ENCODE measurements around the gene USP14.

USP14 gene

GRCh38 chr18:159933-160332, 1.6 kb downstream of the USP14 start:
- no peak for DNase-seq (ENCODE audit: low read depth)

GRCh38 chr18:160831-161570, 2.6 kb downstream of the USP14 start:
- peak; percentile 37 for DNase-seq (ENCODE audit: low read depth)

DNA sequence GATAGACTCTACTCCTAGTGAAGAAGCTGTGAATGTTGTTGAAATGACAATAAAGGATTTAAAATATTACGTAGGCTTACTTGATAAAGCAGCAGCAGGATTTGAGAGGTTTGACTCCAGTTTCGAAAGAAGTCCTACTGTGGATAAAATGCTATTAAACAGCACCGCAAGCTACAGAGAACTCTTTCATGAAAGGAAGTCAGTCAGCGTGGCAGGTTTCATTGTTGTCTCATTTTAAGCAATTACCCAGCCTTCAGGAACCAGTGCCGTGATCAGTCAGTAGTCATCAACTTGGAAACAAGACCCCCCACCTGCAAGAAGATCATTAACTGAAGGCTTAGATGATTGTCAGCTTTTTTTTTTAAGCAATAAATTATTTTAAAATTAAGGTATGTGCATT, 14.0 kb downstream of the USP14 start:
- DNase-seq (ENCODE audit: low read depth), result no peak

DNA sequence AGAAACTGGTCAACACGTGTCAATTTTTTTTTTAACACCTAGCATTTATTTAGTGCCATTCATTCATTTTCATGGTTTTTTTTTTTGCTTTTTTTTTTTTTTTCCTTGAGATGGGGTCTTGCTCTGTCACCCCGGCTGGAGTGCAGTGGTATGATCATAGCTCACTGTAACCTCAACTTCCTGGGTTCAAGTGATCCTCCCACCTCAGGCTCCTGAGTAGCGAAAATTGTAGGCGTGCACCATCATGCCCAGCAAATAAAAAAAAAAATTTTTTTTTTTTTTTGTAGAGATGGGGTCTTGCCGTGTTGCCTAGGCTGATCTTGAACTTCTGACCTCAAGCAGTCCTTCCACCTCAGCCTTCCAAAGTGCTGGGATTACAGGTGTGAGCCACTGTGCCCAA, 21.1 kb downstream of the USP14 start:
- DNase-seq (ENCODE audit: low read depth), result no peak

- DNase-seq (ENCODE audit: low read depth), result no peak
These were observed 23.4 kb downstream of the USP14 start for GRCh38 chr18:181711-182110.

DNA sequence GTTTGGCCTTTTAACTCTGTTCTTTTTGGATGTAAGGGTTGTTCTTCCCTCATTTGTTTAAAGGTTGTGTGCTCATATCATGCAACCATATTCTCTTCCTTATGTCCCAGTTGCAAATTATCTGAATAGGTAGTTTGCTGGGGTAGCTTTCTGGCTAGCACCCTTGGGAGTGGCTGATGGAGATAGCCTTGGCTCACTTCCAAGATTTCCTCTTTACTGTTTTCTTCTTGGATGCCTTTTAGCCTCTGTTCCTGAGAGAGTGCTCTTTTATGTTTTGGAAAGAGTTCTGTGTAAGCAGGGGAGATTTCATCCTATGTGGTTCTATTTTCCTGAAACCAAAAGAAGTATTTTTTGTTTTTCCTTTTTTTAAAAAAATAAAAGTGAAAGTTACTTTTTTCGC, 25.4 kb downstream of the USP14 start:
- DNase-seq (ENCODE audit: low read depth), result peak; percentile 35

GRCh38 chr18:189254-189653, 30.9 kb downstream of the USP14 start:
- DNase-seq (ENCODE audit: low read depth), result no peak

DNA sequence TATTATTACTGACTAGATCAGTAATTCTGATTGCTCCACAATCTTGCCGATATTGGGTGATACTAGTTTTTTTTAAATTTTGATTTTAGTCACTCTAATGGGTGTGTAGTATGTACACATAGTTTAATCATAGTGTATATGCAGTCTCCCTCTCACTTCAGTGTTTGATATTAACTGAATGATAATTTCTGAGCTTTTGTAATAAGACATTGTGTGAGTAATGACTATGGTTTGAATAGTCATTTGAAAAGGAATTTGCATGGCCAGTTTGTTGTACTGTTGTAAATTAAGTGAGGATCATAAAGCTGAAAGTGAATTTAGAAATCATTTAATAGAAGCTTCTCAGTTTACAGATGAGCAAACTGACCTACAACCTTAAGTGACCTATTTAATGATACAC, 33.4 kb downstream of the USP14 start:
- DNase-seq (ENCODE audit: low read depth), result peak; percentile 18

DNA sequence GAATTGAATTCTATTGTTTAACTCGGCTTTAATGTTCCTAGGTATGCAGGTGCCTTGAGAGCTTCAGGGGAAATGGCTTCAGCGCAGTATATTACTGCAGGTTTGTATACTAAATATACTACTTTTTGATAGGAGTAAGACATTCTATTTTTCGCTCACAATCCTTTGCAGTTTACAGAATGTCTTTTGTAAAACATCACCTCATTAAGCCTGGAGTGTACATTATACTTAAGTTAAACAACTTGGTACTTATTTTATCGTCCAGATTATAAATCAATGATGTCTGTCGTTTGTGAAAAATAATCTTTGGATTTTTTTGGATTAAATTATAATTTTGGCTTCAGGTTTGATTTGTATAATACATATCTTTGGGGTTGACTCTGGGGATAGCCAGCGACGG, 34.4 kb downstream of the USP14 start:
- DNase-seq (ENCODE audit: low read depth), result no peak

DNA sequence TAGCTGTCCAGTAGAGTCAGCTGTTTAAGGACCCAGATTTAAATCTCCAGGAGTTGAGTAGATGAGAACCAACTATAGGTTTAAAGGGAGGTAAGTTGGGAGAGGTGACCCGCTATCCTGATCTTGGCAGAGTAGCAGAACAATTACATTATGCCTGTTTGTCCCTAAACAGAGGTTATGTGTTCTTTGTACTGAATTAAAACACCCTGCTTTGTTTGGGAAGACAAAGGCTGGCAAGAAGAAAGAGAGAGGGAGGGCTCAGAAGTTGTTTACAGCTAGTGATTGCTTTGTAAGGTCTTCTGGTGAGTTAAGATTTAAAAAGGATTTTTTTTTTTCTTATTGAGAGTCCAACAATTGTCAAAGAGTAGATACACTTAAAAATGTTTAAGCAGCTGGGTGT, 37.3 kb downstream of the USP14 start:
- no peak for DNase-seq (ENCODE audit: low read depth)

DNA sequence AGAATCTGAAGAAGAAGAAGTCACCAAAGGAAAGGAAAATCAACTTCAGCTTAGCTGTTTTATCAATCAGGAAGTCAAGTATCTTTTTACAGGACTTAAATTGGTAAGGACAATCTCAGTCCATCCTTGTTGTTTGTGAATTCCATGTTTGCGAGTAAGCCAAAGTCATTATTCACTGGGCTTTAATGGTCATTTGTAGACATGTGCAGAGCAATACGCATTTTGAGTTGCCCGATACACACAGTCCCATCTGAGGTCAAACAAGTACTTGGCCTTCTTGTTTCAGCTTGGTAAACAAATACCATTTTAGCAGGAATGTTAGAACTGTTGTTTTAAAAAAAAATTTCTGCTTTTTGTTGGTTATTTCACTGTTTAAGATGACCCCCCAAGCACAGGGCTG, 40.9 kb downstream of the USP14 start:
- peak; percentile 16 for DNase-seq (ENCODE audit: low read depth)

- DNase-seq (ENCODE audit: low read depth), result no peak
These were observed 41.4 kb downstream of the USP14 start for GRCh38 chr18:199768-200167.

DNA sequence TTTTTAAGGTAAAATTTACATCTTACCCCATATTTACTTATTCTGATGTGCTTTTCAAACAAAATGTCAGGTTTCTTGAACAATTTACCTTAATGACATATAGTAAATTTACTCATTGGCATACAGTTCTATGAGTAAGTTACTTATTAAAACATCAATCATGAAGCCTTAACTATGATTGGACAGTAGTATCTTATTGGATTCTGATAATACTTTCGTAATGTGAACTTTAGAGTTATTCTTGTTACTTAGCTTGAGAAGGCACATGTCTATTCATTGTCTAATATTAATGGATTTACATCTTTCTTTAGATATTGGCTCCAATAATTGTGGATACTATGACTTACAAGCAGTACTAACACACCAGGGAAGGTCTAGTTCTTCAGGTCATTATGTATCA, 51.7 kb downstream of the USP14 start:
- no peak for DNase-seq (ENCODE audit: low read depth)

DNA sequence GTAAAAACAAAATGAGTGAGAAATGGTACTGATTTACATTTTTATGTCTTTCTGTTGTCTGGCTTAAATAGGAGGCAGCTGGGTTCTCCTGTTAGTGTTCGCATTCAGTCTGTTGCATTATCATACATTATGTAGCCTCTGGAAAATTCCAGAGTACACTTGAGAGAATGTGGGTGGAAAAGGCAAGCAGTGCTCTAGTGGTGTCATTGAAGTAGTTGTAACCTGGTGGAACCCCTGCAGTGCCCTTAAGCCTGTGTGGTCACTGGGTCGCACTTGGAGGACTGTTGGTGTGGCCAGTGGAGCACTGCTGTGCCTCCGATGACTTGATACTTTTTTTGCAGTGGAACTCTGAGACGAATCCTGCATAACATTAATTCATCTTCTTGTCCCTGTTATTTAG, 52.4 kb downstream of the USP14 start:
- DNase-seq (ENCODE audit: low read depth), result no peak

DNA sequence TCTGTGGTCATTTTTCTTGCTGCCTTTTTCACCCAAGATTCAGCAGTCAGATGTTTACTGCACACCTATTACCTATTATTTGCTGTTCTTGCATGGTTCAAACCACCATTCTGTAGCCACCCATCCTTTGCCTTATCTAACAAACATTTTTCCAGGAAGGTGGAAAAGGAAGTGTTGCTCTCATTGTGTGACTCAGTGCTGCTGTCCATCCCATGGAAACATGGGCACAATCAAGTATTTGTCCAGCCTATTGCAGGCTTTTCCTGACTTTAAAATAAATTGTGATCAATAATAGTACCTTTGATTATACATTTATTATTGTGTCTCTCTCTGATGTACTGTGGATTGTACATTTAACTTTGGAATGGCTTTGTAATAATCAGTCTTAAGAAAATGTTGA, 53.2 kb downstream of the USP14 start:
- no peak for DNase-seq (ENCODE audit: low read depth)

DNA sequence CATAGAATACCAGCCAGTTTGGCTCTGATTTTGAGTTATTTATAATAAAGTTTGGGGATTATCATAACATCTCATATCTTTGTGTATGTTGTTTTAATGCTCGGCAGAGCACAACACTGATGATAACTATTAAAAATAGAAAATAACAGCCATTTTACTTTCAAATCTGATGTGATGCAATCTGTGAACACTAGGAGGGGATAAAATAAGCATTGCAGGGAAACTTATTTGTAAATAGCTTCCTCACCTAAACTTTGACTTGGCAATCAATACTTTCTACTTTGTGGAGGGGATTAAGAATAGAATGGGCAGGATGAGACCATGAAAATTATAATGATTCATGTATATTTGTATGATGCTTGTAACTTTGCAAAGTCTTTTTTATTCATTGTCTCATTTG, 54.4 kb downstream of the USP14 start:
- DNase-seq (ENCODE audit: low read depth), result no peak

GRCh38 chr18:213505-213904, 55.1 kb downstream of the USP14 start:
- no peak for DNase-seq (ENCODE audit: low read depth)

GRCh38 chr18:213966-214365, 55.6 kb downstream of the USP14 start:
- DNase-seq (ENCODE audit: low read depth), result no peak

DNA sequence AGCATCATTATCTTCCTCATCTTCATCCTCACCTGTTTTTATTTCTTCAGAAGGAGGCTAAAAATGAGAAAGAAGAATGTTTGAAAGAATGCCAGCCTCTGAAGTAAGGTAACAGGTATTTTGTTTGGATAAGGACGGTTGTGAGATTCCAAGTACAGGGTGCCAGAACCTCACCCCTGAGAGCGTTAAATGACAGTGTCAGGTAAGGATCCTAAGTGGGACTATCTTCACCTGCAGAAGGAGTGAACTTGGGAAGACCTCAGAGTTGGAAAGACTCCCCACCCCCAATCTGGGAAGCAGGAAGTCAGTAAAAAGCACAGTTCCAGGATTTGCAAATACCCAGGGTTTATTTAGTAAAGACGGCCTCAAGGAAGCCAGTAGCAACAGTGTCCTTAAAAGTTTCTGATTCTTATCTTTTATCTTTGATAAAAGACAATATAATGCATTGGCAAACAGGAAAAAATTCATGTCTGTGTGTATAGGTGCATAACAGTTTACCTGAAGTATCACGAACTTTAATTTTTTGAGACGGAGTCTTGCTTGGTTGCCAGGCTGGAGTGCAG, 57.2 kb downstream of the USP14 start:
- no peak for DNase-seq (ENCODE audit: low read depth)

DNA sequence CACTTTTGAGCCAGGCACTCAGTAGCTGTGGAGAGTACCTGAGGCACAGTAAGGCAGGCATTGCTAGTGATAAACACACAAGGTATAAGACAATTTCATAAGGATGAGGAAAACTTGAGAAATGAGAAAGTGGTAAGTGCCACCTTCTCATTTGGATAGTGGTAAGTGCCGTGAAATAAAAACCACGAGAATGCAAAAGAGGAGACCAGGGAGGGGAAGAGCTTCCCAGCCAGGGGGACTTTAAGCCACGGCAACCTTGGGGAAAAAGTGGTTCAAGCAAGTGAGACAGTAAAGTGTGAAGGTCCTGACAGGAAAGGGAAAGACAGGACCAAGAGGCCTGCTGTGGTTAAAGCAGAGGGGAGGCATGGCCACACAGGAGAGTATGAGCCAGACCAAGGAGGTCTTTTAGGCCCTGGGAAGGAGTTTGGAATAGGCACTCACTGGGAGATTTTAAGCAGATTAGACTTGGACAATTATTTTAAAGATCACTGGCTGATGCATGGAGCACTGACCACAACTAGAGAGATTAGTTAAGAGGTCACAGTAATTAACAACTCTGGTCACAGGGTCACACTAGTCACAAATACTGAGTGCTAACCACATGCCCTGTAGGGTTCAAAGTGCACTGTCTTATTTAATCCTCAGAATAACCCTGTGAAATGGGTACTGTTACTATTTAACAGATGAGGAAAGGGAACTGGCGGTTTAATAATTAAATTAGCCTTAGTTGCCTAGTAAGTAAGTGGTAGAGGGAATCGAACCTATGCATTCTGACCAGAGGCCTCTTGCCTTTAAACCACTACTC, 59.4 kb downstream of the USP14 start:
- DNase-seq (ENCODE audit: low read depth), result no peak

- no peak for DNase-seq (ENCODE audit: low read depth)
These were observed 62.4 kb downstream of the USP14 start for GRCh38 chr18:220708-221107.

DNA sequence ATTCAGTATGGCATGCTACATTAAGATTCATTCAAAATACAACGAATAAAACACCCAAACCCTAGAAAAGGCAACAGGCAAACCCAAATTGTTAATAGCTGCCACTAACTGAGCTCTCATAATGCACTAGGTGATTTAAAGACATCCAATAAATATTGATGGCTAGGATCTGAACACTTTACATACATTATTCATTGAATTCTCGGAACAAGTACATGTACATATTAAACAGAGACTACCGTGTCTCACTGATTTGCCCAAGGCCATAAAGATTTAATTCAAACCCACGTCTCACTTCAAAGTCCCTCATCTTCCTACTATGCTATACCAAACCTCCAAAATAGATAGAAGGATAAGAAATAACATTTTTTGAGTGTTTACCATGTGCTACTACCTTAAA, 67.4 kb downstream of the USP14 start:
- DNase-seq (ENCODE audit: low read depth), result no peak

- no peak for DNase-seq (ENCODE audit: low read depth)
These were observed 69.0 kb downstream of the USP14 start for GRCh38 chr18:227374-227773.

All from EH (cell line).